BE2C (cell line): Measurements from ENCODE around the gene MAP4K2.

Source experiments
- DNase-seq: peaks from one replicate; pipeline ENCODE4 v3.0.0-alpha.2; 2020
- H3K27me3 ChIP-seq: fragments of 250-450 bp; sonication (Bioruptor Pico); 2 replicates; pipeline ENCODE4 v1.5.1; 2020; ENCODE audit warnings: mild to moderate bottlenecking
- H3K36me3 ChIP-seq: fragments of 250-450 bp; sonication (Bioruptor Pico); 2 replicates; pipeline ENCODE4 v1.5.1; 2020; ENCODE audit warnings: mild to moderate bottlenecking
- H3K4me1 ChIP-seq: fragments of 250-450 bp; sonication (Bioruptor Pico); 2 replicates; pipeline ENCODE4 v1.5.1; 2020
- H3K4me3 ChIP-seq: 2 replicates; pipeline ENCODE4 v1.5.1; 2011; ENCODE audit warnings: low read depth, low read length
- H3K9me3 ChIP-seq: fragments of 250-450 bp; sonication (Bioruptor Pico); 2 replicates; pipeline ENCODE4 v1.5.1; 2020
- TF ChIP-seq, protein P1 (sequence below): IDR thresholded peaks from 2 replicates; pipeline ENCODE4 v1.5.1; 2012; ENCODE audit warnings: mild to moderate bottlenecking, low read depth, low read length

MAP4K2 gene

DNA sequence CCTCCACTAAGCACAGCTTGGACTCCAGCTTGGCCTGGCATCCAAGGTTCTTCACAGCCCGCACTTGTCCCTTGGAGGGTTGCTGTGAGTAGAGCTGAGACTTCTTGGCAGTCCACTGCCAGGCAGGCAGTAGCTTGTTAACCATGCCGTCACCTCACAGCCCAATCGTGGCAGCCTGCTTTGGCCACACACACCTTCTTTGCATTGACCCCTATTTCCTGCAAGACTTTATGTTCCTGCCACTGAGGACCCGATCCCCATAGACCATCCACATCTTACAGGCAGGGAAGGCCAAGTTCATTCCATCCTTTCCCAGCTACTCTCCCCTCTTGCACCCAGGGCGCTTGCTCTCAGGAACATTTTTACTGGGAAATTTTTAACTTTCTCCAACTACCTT lies 40.7 kb downstream of the MAP4K2 start:
- Histone ChIP-seq H3K4me3 (no peak overlapping the region), H3K36me3 (peaks cover 38% of the 10 kb centered on the region), H3K9me3 (no peaks in the 10 kb centered on the region), H3K27me3 (no peaks in the 10 kb centered on the region), H3K4me1 (peaks cover 8% of the 10 kb centered on the region)
- DNase-seq: no peak
- TF ChIP-seq, protein P1, sequence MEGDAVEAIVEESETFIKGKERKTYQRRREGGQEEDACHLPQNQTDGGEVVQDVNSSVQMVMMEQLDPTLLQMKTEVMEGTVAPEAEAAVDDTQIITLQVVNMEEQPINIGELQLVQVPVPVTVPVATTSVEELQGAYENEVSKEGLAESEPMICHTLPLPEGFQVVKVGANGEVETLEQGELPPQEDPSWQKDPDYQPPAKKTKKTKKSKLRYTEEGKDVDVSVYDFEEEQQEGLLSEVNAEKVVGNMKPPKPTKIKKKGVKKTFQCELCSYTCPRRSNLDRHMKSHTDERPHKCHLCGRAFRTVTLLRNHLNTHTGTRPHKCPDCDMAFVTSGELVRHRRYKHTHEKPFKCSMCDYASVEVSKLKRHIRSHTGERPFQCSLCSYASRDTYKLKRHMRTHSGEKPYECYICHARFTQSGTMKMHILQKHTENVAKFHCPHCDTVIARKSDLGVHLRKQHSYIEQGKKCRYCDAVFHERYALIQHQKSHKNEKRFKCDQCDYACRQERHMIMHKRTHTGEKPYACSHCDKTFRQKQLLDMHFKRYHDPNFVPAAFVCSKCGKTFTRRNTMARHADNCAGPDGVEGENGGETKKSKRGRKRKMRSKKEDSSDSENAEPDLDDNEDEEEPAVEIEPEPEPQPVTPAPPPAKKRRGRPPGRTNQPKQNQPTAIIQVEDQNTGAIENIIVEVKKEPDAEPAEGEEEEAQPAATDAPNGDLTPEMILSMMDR: no peak

DNA sequence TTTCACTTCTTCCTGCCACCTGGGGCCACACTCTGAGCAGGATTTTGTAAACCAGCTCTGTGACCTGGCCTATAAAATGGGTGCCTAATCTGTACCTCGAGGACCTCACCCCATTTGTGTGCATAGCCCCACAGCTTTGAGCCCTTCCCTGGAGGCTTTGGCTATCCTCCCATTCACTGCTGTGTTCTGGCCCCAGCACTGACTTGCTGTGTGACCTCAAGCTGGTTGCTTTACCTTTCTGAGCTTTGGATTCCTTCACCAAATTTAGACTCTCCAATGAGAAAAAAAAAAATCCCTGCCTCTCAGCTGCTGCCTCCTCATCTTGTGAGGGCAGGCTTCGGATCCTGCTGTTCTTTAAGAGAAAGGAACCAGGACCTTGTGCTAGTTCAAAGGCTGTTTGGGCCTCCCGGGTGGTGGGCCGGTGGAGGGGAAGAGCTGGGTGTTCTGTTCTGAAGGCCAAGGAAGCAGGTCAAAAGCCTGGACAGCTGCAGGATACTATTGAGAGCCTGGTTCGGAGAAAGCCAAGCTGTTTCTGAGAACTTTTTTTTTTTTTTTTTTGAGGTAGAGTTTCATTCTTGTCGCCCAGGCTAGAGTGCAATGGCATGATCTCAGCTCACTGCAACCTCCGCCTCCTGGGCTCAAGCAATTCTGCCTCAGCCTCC lies 42.1 kb downstream of the MAP4K2 start:
- no peak overlapping the region for H3K4me3 ChIP-seq
- H3K27me3 ChIP-seq: no peaks in the 10 kb centered on the region
- H3K36me3 ChIP-seq: peaks cover 30% of the 10 kb centered on the region
- H3K4me1 ChIP-seq: peaks cover 8% of the 10 kb centered on the region
- TF ChIP-seq, protein P1: no peak
- H3K9me3 ChIP-seq: no peaks in the 10 kb centered on the region
- no peak for DNase-seq

DNA sequence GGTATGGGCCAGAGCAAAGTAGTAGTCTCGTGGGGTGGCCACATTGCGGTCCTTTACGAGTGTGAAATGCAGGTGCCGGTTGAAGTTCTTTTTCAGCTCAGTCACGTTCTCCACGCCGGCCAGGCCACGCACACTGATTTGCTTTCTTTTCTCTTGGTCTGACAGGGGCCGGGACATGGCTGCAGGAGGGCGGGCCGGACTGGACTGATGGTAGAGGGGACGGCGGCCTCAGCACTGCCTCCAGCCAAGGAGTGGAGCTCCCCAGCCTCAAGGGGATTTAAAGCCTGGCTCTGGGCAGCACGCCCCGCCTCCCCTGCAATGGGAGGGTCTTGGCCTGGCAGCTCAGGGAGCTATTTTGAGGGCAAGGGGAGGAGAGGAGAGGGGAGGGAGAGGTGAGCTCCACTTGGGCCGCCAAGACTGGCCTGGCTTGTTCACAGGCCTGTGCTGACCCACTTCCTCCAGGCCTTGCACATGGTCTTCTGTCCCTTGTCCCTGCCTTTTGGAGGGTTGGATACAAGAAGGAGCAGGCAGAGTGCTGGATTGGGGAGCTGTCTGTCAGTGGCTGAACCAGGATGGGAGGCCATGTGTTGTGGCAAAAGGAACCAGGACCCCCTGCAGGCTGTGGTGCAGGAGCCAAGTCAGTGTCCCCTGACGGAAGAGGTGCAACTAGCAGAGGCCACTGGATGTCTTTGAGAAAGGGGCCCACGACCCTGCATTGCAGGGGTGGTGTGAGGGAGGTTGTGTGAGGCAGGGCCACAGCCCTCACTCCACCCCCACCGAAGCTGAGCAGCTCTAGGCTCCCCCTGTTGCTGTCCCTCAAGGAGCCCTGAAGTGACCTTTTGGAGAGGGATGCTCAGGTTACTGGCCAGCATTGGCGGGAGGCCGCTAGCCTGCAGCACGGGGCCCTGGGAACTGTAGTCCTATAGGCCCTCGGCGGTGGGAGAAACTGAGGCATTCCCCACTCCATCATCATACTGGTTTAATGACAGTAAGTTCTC lies 43.0 kb downstream of the MAP4K2 start, which contains the start of gene PYGM:
TSS of gene PYGM (minus strand) at position 253 of the 998 bp plus-strand sequence. CDS start at position 177, 76 bp downstream.
- H3K4me3 ChIP-seq: no peak within 1 kb of the TSS
- no peaks in the 10 kb centered on the region for H3K9me3 ChIP-seq
- peak; percentile 60 for DNase-seq
- TF ChIP-seq, protein P1: no peak
- H3K36me3 ChIP-seq: peaks cover 24% of the 10 kb centered on the region
- H3K27me3 ChIP-seq: no peaks in the 10 kb centered on the region
- H3K4me1 ChIP-seq: peaks cover 8% of the 10 kb centered on the region

DNA sequence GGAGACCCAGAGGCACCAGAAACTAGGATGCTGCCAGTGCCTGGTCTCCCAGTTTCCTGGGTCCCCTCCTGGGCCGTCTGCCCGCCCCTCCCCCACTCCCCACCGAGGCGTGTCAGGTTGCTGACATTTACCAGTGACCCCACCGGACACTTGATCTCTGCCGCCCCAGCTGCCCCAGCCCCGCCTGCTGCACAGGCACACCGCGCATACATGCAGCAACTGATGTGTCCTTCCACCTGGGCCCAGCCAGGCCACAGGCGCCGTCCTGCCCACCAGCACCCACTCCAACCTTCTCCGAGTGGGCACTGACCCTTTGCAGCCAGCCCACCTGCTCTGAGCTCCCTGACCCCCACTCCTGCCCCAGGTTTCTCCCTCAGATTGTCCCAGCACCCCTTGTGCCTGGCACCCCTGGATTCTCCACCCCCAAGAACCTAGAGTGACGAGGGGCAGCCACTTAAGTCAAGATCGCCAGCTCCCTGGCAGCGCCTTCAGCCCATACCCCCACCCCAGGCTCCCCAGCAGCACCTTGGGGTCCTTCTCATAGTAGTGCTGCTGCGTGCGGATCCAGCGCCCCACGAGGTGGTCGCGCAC lies 43.8 kb downstream of the MAP4K2 start:
- Histone ChIP-seq H3K27me3 (no peaks in the 10 kb centered on the region), H3K4me3 (no peak overlapping the region), H3K9me3 (no peaks in the 10 kb centered on the region), H3K4me1 (peaks cover 8% of the 10 kb centered on the region), H3K36me3 (peaks cover 16% of the 10 kb centered on the region)
- TF ChIP-seq, protein P1: no peak
- no peak for DNase-seq

DNA sequence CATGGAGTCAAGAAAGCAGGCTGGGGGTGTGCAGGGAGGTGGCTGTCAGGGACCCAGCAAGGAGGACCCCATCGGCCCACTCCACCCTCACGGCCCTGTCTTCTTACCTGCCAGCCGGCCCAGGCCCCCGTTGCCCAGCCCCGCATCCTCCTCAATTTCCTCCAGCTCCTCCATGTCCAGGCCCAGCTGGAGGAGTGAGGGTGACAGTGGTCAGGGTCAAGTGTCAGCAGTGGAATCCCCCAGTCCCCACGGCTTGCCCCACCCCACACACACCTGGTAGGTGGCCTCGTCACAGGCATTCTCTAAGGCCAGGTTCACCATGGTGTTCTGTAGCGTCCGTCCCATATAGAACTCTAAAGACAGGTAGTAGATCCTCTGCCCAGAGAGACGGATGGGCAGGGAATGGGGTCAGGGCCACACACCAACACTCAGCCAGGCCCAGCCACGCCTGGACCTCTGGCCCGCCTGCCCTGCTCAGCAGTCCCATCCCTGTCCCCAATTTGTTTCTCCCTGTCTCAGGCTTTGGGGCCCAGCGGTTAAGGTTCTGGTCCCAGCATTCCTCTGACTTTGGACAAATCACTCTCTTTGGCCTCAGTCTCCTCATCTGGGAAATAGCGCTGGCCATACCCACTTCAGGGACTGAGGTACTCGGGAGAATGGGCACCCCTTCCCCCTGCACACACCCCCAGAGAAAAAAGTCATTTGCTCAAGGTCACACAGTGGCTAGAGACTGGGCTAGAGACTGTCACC lies 44.5 kb downstream of the MAP4K2 start:
- Histone ChIP-seq H3K27me3 (no peaks in the 10 kb centered on the region), H3K36me3 (peaks cover 9% of the 10 kb centered on the region), H3K4me3 (no peak overlapping the region), H3K4me1 (peaks cover 8% of the 10 kb centered on the region), H3K9me3 (no peaks in the 10 kb centered on the region)
- no peak for DNase-seq
- TF ChIP-seq, protein P1: no peak
